A549 (cell line): ENCODE results near the gene SLFN13.

ENCODE experiments used
- CBX8 ChIP-seq: fragments of 200-600 bp; sonication (generic); IDR thresholded peaks from 2 replicates; pipeline ENCODE4 v1.6.1; 2016
- CEBPB ChIP-seq, 2 experiments: fragments of >200 bp in 1 of 2; sonication (Bioruptor Twin) in 1 of 2; formaldehyde crosslinking in 1 of 2; IDR thresholded peaks; 2 replicates each; pipeline ENCODE4 v1.6.1; 2012 to 2016
- CTCF ChIP-seq: fragments of >200 bp; sonication (Bioruptor Twin); formaldehyde crosslinking; IDR thresholded peaks from 3 replicates; pipeline ENCODE4 v1.5.1; 2016
- EP300 ChIP-seq, 2 experiments: fragments of >200 bp; sonication (Bioruptor Twin); formaldehyde crosslinking; IDR thresholded peaks; 2 replicates in 1 of 2; 3 replicates in 1 of 2; pipeline ENCODE4 v1.6.1; 2016 to 2017
- JUN ChIP-seq, 2 experiments: fragments of >200 bp; sonication (Bioruptor Twin); formaldehyde crosslinking; IDR thresholded peaks; 2 replicates in 1 of 2; 3 replicates in 1 of 2; pipeline ENCODE4 v1.6.1; 2016 to 2017
- MAX ChIP-seq: IDR thresholded peaks from 2 replicates; pipeline ENCODE4 v1.6.1; 2012
- NPAS2 ChIP-seq: fragments of 250-450 bp; sonication (Bioruptor Pico); IDR thresholded peaks from 2 replicates; pipeline ENCODE4 v1.8.0; 2022; ENCODE audit warnings: mild to moderate bottlenecking, moderate library complexity, borderline replicate concordance
- POLR2A ChIP-seq: IDR thresholded peaks from 2 replicates; pipeline ENCODE4 v1.6.1; 2012; ENCODE audit warnings: mild to moderate bottlenecking, low read length
- USF2 ChIP-seq: fragments of 450-650 bp; IDR thresholded peaks from 2 replicates; pipeline ENCODE4 v1.6.1; 2014; ENCODE audit warnings: antibody characterized with exemption
- TF ChIP-seq, protein P1 (sequence below): fragments of 200-600 bp; sonication (generic); IDR thresholded peaks from 2 replicates; pipeline ENCODE4 v1.6.1; 2016; ENCODE audit warnings: antibody characterized with exemption, mild to moderate bottlenecking, moderate library complexity

GRCh38 chr17:35477248-35477647 is 28.7 kb upstream of the SLFN13 start:
- TF ChIP-seq POLR2A (no peak), CTCF (no peak), CEBPB (IDR thresholded peaks at IDR 0.05) (no peak), EP300 (IDR thresholded peaks at IDR 0.05) (no peak), USF2 (no peak), MAX (no peak), CBX8 (no peak), NPAS2 (CRISPR knock-in tag) (no peak), JUN (IDR thresholded peaks at IDR 0.05) (no peak)
- TF ChIP-seq, protein P1, sequence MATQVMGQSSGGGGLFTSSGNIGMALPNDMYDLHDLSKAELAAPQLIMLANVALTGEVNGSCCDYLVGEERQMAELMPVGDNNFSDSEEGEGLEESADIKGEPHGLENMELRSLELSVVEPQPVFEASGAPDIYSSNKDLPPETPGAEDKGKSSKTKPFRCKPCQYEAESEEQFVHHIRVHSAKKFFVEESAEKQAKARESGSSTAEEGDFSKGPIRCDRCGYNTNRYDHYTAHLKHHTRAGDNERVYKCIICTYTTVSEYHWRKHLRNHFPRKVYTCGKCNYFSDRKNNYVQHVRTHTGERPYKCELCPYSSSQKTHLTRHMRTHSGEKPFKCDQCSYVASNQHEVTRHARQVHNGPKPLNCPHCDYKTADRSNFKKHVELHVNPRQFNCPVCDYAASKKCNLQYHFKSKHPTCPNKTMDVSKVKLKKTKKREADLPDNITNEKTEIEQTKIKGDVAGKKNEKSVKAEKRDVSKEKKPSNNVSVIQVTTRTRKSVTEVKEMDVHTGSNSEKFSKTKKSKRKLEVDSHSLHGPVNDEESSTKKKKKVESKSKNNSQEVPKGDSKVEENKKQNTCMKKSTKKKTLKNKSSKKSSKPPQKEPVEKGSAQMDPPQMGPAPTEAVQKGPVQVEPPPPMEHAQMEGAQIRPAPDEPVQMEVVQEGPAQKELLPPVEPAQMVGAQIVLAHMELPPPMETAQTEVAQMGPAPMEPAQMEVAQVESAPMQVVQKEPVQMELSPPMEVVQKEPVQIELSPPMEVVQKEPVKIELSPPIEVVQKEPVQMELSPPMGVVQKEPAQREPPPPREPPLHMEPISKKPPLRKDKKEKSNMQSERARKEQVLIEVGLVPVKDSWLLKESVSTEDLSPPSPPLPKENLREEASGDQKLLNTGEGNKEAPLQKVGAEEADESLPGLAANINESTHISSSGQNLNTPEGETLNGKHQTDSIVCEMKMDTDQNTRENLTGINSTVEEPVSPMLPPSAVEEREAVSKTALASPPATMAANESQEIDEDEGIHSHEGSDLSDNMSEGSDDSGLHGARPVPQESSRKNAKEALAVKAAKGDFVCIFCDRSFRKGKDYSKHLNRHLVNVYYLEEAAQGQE, result no peak
